Stimulated activated effector memory CD8-positive, alpha-beta T cell treated with anti-CD3 and anti-CD28 coated beads, Interleukin-12 subunit alpha, Interleukin-12 subunit beta, amount 100 ng/mL, for 72 hours (primary cell): Measurements from ENCODE around the gene HPN.

Source experiments
- ATAC-seq: fragments of 150-1000 bp; cut with Tn5 transposase; 2 replicates; pipeline ENCODE4 v1.10.0; 2021
- DNase-seq, 2 donors: peaks; one replicate each; pipeline ENCODE4 v3.0.0; 2021 to 2022; ENCODE audit warnings: low spot score in 2 of 2
- H3K27ac Mint-ChIP-seq: one replicate; pipeline ENCODE4 v1.8.0; 2022; ENCODE audit warnings: mild to moderate bottlenecking, mixed read lengths
- H3K36me3 Mint-ChIP-seq: one replicate; pipeline ENCODE4 v1.8.0; 2022; ENCODE audit warnings: mild to moderate bottlenecking, mixed read lengths
- H3K4me1 Mint-ChIP-seq: one replicate; pipeline ENCODE4 v1.8.0; 2022; ENCODE audit warnings: mixed read lengths
- H3K4me3 Mint-ChIP-seq: one replicate; pipeline ENCODE4 v1.8.0; 2022; ENCODE audit warnings: mild to moderate bottlenecking, mixed read lengths
- H3K9me3 Mint-ChIP-seq: one replicate; pipeline ENCODE4 v1.8.0; 2022; ENCODE audit warnings: mixed read lengths

Gene HPN

DNA sequence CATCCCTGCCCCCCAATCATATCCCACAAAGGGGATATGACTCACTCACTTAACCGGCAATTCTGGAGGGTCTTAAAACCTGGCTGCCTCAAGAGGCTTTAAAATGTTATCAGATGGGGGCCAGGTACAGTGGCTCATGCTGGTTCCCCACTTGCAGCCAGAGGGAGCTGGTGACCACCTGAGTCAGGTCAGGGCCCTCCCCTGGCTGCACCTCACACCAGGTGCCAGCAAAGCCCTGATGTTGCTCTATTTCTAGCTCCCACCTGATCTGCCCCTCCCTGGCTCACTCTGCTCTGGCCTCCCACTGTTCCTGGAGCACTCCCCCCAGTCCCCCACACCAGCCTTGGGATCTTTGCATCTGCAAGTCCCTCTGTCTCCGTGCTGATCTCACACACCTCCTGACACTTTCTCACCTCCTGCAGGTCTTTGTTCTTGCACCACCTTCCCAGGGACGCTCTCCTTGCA is 14.2 kb downstream of the HPN start:
- Mint-ChIP-seq H3K4me1 (peaks cover 5% of the 10 kb centered on the region), H3K4me3 (no peak overlapping the region), H3K36me3 (no peaks in the 10 kb centered on the region), H3K27ac (peak overlapping the region; percentile 67), H3K9me3 (no peaks in the 10 kb centered on the region)
- no peak for DNase-seq
- peak; percentile 48 for ATAC-seq

DNA sequence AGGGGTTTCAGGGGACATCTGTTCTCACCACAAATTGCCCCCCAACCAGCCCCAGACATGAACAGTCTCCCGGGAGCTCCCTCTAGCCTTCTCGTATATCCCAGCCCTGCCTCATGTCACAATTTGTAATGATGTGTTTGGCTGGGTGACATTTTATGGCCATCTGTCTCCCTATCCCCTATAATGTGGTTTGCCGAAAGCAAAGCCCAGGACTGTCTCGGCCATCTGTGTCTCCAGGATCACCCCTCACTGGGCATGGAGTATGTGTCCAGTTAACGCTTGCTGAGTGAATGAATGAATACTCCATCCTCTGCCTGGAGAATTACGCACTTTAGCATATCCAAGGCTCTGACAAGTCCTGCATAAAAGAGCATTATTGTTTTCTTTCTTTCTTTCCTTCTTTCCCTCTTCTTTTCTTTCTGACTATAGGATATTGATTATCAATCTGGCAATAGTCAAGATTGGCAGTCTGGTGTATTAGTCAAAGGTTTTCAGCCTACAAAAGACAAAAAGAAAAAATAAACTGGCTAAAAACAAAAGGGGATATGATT is 15.1 kb downstream of the HPN start:
- Mint-ChIP-seq H3K9me3 (no peaks in the 10 kb centered on the region), H3K4me1 (peaks cover 5% of the 10 kb centered on the region), H3K4me3 (no peak overlapping the region), H3K27ac (no peak overlapping the region), H3K36me3 (no peaks in the 10 kb centered on the region)
- DNase-seq, result no peak
- ATAC-seq, result no peak

DNA sequence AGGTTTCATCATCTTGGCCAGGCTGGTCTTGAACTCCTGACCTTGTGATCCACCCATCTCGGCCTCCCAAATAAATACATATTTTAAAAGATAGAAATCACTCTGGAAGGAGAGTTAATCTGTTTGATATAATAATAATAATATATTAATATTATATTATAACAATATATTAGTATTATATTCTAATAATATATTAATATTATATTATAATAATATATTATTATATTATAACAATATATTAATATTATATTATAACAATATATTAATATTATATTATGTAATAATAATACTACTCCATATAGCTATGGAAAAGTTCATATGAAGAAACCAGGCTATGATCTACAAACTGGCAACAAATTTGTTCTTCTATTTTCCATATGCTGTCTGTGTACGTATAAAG is 16.8 kb downstream of the HPN start:
- H3K4me1 Mint-ChIP-seq, result peaks cover 7% of the 10 kb centered on the region
- H3K27ac Mint-ChIP-seq, result no peak overlapping the region
- ATAC-seq (no peak), DNase-seq (no peak)
- no peak overlapping the region for H3K4me3 Mint-ChIP-seq
- no peaks in the 10 kb centered on the region for H3K9me3 Mint-ChIP-seq
- no peaks in the 10 kb centered on the region for H3K36me3 Mint-ChIP-seq

DNA sequence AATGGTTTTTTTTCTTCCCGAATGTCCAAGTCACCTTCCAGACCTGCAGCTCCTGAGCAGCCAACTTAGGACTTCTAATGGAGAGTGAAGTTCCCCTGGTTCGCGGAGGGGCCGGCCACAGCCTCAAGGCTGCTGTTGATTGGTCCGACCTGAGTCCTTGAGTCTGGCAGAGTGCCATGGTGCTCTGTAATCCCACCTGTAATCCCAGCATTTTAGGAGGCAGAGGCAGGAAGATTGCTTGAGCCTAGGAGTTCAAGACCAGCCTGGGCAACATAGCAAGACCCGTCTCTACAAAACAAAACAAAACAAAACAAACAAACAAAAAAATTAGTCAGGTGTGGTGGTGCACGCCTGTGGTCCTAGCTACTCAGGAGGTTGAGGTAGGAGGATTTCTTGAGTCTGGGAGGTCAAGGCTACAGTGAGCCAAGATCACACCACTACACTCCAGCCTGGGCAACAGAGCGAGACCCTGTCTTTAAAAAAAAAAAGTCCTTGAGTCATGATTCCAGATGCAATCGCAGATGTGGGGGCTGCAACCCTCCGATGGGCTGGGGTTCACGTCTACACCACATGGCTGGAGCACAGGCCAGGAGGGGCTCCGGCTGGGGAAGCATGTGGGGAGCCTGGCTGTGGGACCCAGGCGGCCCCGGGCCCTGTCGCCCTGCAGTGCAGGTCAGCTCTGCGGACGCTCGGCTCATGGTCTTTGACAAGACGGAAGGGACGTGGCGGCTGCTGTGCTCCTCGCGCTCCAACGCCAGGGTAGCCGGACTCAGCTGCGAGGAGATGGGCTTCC is 17.7 kb downstream of the HPN start:
- H3K4me3 Mint-ChIP-seq, result no peak overlapping the region

DNA sequence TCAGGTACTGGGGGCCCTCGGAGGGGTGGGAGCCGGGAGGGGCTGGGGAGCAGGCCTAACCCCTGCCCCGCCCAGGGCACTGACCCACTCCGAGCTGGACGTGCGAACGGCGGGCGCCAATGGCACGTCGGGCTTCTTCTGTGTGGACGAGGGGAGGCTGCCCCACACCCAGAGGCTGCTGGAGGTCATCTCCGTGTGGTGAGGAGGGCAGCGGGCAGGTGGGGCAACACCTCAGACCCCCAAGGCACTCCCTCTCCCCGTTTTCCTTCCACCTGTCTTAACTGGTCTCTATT is 18.2 kb downstream of the HPN start:
- no peaks in the 10 kb centered on the region for H3K36me3 Mint-ChIP-seq
- DNase-seq, result no peak

More for the DNA sequence above, 17.7 kb downstream of the HPN start:
- Mint-ChIP-seq H3K36me3 (no peaks in the 10 kb centered on the region), H3K4me1 (peaks cover 16% of the 10 kb centered on the region), H3K27ac (no peak overlapping the region), H3K9me3 (no peaks in the 10 kb centered on the region)
- DNase-seq (no peak), ATAC-seq (no peak)

DNA sequence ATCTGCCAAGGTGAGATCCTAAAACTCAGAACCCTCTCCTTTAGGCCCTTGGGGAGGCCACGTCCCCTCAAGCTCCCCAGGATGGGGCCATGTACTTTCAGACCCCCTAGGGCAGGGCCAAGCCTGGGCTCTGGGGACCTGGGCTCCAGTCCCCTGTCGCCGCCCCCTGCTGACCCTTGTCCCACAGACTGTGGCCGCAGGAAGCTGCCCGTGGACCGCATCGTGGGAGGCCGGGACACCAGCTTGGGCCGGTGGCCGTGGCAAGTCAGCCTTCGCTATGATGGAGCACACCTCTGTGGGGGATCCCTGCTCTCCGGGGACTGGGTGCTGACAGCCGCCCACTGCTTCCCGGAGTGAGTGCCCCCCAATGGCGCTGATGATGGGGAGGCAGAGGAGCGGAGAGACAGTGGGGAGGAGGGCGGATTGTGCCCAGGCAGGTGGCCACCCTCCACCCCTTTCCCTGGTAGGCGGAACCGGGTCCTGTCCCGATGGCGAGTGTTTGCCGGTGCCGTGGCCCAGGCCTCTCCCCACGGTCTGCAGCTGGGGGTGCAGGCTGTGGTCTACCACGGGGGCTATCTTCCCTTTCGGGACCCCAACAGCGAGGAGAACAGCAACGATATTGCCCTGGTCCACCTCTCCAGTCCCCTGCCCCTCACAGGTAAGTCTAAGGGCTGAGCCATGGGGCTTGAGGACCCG is 18.8 kb downstream of the HPN start:
- no peak overlapping the region for H3K27ac Mint-ChIP-seq
- ATAC-seq (no peak), DNase-seq (no peak)
- H3K36me3 Mint-ChIP-seq, result no peaks in the 10 kb centered on the region
- H3K4me3 Mint-ChIP-seq, result no peak overlapping the region
- H3K4me1 Mint-ChIP-seq, result peaks cover 16% of the 10 kb centered on the region
- H3K9me3 Mint-ChIP-seq, result no peaks in the 10 kb centered on the region

More for the DNA sequence above, 18.2 kb downstream of the HPN start:
- H3K4me3 Mint-ChIP-seq, result no peak overlapping the region
- no peak for ATAC-seq
- H3K9me3 Mint-ChIP-seq, result no peaks in the 10 kb centered on the region
- no peak overlapping the region for H3K27ac Mint-ChIP-seq
- peaks cover 16% of the 10 kb centered on the region for H3K4me1 Mint-ChIP-seq

DNA sequence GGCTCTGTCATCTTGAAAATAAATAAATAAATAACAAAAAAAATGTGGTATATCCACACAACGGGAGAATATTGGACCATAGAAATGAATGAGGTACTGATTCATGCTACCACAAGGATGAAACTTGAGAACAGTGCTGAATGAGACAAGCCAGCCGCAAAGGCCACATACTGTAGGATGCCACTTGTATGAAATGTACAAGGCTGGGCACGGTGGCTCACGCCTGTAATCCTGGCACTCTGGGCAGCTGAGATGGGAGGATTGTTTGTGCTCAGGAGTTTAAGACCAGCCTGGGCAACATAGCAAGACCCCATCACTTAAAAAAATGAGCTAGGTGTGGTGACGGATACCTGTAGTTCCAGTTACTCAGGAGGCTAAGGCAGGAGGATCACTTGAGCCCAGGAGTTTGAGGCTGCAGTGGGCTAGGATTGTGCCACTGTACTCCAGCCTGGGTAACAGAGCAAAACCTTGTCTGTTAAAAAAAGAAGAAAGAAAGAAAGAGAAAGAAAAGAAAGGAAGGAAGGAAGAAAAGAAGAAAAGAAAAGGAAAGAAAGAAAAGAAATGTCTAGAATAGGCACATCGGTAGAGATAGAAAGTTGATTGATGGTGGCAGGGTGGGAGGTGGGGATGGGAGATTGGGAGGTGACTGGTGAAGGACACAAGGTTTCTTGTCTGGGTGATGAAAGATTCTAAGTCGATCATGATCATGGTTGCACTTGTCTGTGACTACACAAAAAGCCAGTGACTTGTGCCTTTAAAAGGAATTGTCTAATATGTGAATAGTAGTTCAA is 20.3 kb downstream of the HPN start:
- no peak for ATAC-seq
- no peak for DNase-seq
- Mint-ChIP-seq H3K9me3 (no peaks in the 10 kb centered on the region), H3K36me3 (no peaks in the 10 kb centered on the region), H3K27ac (no peak overlapping the region), H3K4me1 (peaks cover 13% of the 10 kb centered on the region), H3K4me3 (no peak overlapping the region)

DNA sequence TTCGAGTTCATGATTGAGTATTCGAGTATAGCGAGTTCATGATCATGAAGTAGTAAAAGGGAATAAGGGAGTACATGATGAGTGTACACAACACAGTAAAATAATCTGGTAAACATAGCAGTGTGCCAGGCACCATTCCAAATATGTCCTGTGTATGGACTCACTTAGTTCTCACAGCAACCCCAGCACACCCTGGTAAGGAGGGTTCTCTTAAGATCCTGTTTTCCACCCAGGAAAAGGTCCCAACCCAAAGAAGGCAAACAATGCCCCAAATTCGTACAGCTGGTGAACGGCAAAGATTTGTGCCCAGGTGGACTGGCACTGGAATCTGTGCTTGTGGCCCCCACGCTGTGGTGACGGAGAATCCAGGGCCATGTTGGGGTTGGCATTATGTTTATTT is 21.4 kb downstream of the HPN start:
- no peak for DNase-seq
- Mint-ChIP-seq H3K4me3 (no peak overlapping the region), H3K9me3 (no peaks in the 10 kb centered on the region), H3K27ac (no peak overlapping the region), H3K4me1 (peaks cover 18% of the 10 kb centered on the region), H3K36me3 (no peaks in the 10 kb centered on the region)
- no peak for ATAC-seq

DNA sequence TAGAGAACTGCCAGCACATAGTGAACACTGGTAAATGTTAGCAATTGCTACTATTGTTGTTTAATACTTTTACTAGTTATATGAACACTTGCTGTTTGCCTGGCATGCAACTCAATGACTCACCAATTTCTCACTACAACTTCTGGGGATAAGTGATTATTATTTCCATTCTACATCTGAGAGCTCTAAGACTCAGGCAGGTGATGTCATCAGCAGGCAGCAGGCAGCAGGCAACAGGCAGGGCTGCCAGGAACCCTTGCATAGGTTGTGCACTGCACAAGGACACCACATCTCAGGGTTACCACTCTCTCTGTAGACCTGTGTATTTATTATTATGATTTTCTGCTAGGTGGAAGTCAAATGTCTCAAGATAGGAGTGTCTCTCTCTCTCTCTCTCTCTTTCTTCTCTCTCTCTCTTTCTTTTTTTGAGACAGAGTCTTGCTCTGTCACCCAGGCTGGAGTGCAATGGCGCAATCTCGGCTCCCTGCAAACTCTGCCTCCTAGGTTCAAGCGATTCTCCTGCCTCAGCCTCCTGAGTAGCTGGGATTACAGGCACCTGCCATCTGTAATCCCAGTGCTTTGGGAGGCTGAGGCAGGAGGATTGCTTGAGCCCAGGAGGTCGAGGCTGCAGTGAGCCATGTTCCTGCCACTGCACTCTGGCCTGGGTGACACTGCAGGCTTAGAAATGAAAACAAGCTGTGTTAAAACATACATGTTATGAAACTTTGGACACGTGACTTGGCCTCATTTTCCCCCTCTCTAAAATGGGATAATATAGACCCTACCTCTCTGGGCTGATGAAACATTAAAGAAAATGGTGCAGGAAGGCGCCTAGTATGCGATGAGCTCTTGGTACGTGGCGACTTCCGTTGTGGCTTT is 22.7 kb downstream of the HPN start:
- DNase-seq (no peak), ATAC-seq (peak; percentile 63)
- Mint-ChIP-seq H3K4me3 (no peak overlapping the region), H3K27ac (peak overlapping the region; percentile 40), H3K4me1 (peaks cover 18% of the 10 kb centered on the region), H3K9me3 (no peaks in the 10 kb centered on the region), H3K36me3 (no peaks in the 10 kb centered on the region)

DNA sequence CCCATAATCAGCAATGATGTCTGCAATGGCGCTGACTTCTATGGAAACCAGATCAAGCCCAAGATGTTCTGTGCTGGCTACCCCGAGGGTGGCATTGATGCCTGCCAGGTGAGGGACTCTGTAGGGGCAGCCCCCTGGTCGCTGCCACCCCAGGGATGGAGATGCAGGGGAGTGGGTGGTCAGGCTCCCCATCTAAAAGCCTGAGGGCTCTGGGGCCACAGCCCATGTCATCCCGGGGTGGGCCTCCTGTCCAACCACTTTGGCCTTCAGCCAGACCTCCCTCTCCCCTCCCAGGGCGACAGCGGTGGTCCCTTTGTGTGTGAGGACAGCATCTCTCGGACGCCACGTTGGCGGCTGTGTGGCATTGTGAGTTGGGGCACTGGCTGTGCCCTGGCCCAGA is 24.1 kb downstream of the HPN start:
- DNase-seq, result no peak
- Mint-ChIP-seq H3K4me1 (peaks cover 18% of the 10 kb centered on the region), H3K36me3 (no peaks in the 10 kb centered on the region), H3K27ac (peak overlapping the region; percentile 40), H3K9me3 (no peaks in the 10 kb centered on the region), H3K4me3 (no peak overlapping the region)
- ATAC-seq, result no peak

DNA sequence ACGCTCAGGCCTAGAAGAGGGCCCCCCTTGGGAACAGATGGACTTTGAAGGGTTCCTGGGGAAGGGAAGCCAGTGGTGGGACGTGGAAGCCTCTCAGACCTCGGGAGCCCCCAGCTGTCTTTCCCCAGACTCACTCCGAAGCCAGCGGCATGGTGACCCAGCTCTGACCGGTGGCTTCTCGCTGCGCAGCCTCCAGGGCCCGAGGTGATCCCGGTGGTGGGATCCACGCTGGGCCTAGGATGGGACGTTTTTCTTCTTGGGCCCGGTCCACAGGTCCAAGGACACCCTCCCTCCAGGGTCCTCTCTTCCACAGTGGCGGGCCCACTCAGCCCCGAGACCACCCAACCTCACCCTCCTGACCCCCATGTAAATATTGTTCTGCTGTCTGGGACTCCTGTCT is 24.6 kb downstream of the HPN start:
- Mint-ChIP-seq H3K27ac (no peak overlapping the region), H3K4me3 (no peak overlapping the region)

DNA sequence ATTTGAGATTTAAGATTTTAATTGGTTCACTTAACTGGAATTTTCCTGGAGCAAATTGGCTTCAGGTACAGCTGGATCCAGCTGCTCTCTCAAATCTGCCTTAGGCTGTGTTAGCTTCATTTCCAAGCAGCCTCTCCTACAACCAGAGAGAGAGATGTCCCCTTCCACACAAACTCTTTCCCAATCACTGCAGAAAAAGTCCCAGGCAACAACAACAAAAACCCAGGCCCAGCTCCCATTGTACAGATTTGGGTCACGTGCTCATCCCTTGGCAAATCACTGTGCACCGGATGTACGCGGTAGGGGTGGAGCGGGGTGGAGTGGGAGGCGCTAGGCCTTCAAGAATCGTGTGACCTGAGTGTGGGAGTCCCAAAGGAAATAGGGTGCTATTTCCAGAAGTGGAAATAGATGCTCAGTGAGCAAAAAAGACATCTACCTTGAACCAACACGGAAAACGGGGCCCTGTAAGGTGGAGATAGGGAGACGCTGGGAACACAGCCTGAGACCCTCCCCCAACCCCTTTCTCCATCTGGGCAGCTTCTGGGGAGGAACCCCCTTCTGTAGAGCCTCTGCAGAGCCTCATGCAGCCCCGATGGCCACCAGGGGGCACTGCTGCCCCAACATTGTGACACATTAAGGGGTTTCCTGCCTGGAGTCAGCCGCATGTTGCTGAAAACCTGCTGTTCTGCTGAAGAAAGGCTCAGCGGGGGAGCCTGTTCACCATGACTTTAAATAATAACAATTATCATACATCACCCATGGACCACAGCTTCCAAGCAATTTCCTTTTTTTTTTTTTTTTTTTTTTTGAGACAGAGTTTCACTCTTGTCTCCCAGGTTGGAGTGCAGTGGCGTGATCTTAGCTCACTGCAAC is 25.4 kb downstream of the HPN start:
- Mint-ChIP-seq H3K36me3 (no peaks in the 10 kb centered on the region), H3K4me1 (peaks cover 18% of the 10 kb centered on the region), H3K27ac (peak overlapping the region; percentile 61), H3K9me3 (no peaks in the 10 kb centered on the region), H3K4me3 (no peak overlapping the region)
- peak; percentile 93 for ATAC-seq
- DNase-seq, result peak; percentile 90 to 95

More for the DNA sequence above, 24.6 kb downstream of the HPN start:
- Mint-ChIP-seq H3K36me3 (no peaks in the 10 kb centered on the region), H3K9me3 (no peaks in the 10 kb centered on the region), H3K4me1 (peaks cover 18% of the 10 kb centered on the region)
- DNase-seq, result no peak
- no peak for ATAC-seq

DNA sequence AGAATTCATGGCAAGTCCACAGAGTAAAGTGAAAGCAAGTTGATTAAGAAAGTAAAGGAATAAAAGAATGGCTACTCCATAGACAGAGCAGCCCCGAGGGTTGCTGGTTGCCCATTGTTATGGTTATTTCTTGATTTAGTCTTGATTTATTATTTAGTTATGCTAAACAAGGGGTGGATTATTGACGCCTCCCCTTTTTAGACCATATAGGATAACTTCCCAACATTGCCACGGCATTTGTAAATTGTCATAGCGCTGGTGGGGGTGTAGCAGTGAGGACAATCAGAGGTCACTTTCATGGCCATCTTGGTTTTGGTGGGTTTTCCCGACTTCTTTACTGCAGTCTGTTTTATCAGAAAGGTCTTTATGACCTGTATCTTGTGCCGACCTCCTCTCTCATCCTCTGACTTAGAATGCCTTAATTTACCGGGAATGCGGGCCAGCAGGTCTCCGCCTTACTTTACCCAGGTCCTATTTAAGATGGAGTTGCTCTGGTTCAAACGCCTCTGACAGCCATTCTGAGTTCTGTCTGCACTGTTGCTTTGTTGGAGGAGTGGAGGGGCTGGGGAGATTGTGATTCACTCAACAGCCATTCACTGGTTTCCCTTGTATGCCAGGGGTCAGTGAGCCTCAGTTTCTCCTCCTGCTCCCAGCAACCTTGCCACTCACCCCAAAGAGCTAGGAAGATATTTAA is 27.6 kb downstream of the HPN start:
- no peaks in the 10 kb centered on the region for H3K9me3 Mint-ChIP-seq
- no peak overlapping the region for H3K4me3 Mint-ChIP-seq
- DNase-seq (no peak), ATAC-seq (no peak)
- no peaks in the 10 kb centered on the region for H3K36me3 Mint-ChIP-seq
- H3K4me1 Mint-ChIP-seq, result peaks cover 9% of the 10 kb centered on the region
- H3K27ac Mint-ChIP-seq, result no peak overlapping the region
